Testis (tissue), 2 donors: Measurements from ENCODE around the gene RUNX1.

Source experiments
- CTCF ChIP-seq, 3 experiments: fragments of 450-650 bp in 2 of 3; fragments of 200-600 bp in 1 of 3; sonication (generic) in 1 of 3; IDR thresholded peaks; one replicate each; pipeline ENCODE4 v1.5.1; 2016 to 2019; ENCODE audit warnings: antibody characterized with exemption in 3 of 3, mild to moderate bottlenecking in 2 of 3, moderate library complexity in 1 of 3
- POLR2A ChIP-seq: fragments of 450-650 bp; IDR thresholded peaks from one replicate; pipeline ENCODE4 v1.6.1; 2017; ENCODE audit warnings: antibody characterized with exemption, mild to moderate bottlenecking, moderate library complexity

GRCh38 chr21:34871026-34871908 lies 177.8 kb downstream of the RUNX1 start:
- TF ChIP-seq POLR2A, result no peak
- TF ChIP-seq CTCF (IDR thresholded peaks at IDR 0.05), result no peak
